Upper lobe of left lung (tissue), 6 donors: ENCODE results near the gene UNKL. TPM values are rescaled to one million over a fixed set of nuclear protein-coding genes. Genes with fewer than 3 reads are reported as not detected.

Experiments used
- ATAC-seq, 2 donors: fragments of 200-7000 bp; cut with Tn5 transposase; one replicate each; pipeline ENCODE4 v1.9.1; 2022; ENCODE audit warnings: mild to moderate bottlenecking in 2 of 2, moderate library complexity in 2 of 2; ENCODE audit not compliant: low FRiP score in 2 of 2
- DNase-seq, 2 donors: peaks; one replicate each; pipeline ENCODE4 v3.0.0-alpha.2; 2019 to 2020
- H3K27ac ChIP-seq, 4 donors: fragments of 200-600 bp; sonication (generic); one replicate each; pipeline ENCODE4 v1.5.1; 2016 to 2019
- H3K27me3 ChIP-seq, 4 donors: fragments of 200-600 bp; sonication (generic); one replicate each; pipeline ENCODE4 v1.5.1; 2017 to 2019
- H3K36me3 ChIP-seq, 4 donors: fragments of 200-600 bp; sonication (generic); one replicate each; pipeline ENCODE4 v1.5.1; 2016 to 2019
- H3K4me1 ChIP-seq, 4 donors: fragments of 200-600 bp; sonication (generic); one replicate each; pipeline ENCODE4 v1.5.1; 2018 to 2019
- H3K4me3 ChIP-seq, 4 donors: fragments of 200-600 bp; sonication (generic); one replicate each; pipeline ENCODE4 v1.5.1; 2017 to 2019; ENCODE audit warnings: mild to moderate bottlenecking in 2 of 4, moderate library complexity in 1 of 4
- H3K9me3 ChIP-seq, 4 donors: fragments of 200-600 bp; sonication (generic); one replicate each; pipeline ENCODE4 v1.5.1; 2018 to 2019
- EP300 ChIP-seq, 4 donors: sonication (generic); formaldehyde crosslinking; IDR thresholded peaks; one replicate each; pipeline ENCODE4 v1.5.1; 2017; ENCODE audit warnings: antibody characterized with exemption in 4 of 4, control low read depth in 2 of 4
- POLR2A ChIP-seq, 4 donors: fragments of 450-650 bp; IDR thresholded peaks; one replicate each; pipeline ENCODE4 v1.5.1; 2016 to 2017; ENCODE audit warnings: antibody characterized with exemption in 4 of 4, mild to moderate bottlenecking in 2 of 4
- POLR2AphosphoS5 ChIP-seq, 2 donors: sonication (generic); formaldehyde crosslinking; IDR thresholded peaks; one replicate each; pipeline ENCODE4 v1.5.1; 2017; ENCODE audit warnings: antibody characterized with exemption in 2 of 2
- WGBS, 2 donors: methylation state at CpG; one replicate each; pipeline ENCODE4 v1.1.5; 2017 to 2018; 5-methylcytosine and 5-hydroxymethylcytosine counted together
- total RNA-seq, 6 donors: library from RNA; depleted of rRNA in 4 of 6; stranded (reverse); fragments of >200 nt in 4 of 6; gene quantifications; one replicate each; pipeline versions ENCODE4 v1.1.0 to v1.2.1, GENCODE V29; 2016 to 2021
- TF ChIP-seq, protein P1 (sequence below), 6 experiments: fragments of 450-650 bp in 4 of 6; fragments of 200-600 bp in 2 of 6; sonication (generic) in 2 of 6; IDR thresholded peaks; one replicate each; pipeline ENCODE4 v1.5.1; 2016 to 2019; ENCODE audit warnings: antibody characterized with exemption in 6 of 6
- donor health status: DM: no; HTN: no; CAD: no; lungs with moderate emphysema.
- donor health status: DM: no; HTN: yes; CAD: no; lungs with severe emphysema.

UNKL gene
- total RNA-seq, 6 donors from 2014 or later, result 7.6 to 83.8 (median 28.0) TPM

DNA sequence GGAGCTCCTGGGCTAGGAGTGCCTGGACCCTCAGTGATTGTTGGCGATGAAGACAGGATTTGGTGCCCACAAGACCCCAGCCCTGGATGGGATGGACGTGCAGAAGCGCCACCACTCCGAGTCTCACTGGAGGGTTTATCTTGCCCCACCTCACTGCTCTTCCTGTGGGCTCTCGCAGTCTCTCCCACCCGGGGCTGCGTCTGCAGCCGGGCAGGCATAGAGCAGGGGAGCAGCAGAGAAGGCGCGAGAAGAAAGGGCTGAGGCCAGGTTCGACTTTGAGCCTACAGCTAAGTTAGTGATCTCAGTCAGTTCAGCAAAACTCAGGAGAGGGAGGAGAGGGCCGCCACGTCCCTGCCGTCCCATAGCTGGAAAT is 98.5 kb downstream of the UNKL start:
- Histone ChIP-seq H3K9me3 (no peaks in the 10 kb centered on the region), H3K27me3 (no peaks in the 10 kb centered on the region), H3K27ac (no peak overlapping the region), H3K4me1 (peaks cover 23 to 29% (median 24%) of the 10 kb centered on the region in 4 donors), H3K4me3 (no peak overlapping the region), H3K36me3 (peaks cover 46 to 85% (median 79%) of the 10 kb centered on the region in 4 donors)
- DNase-seq (peak in 1 of 2 donors; percentile 52), ATAC-seq (no peak)
- WGBS, 2 donors, result 82 to 93% methylated on average over 14 of the region's 14 CpGs
- TF ChIP-seq EP300 (IDR thresholded peaks at IDR 0.05) (no peak), POLR2A (IDR thresholded peaks at IDR 0.05) (no peak), POLR2AphosphoS5 (IDR thresholded peaks at IDR 0.05) (no peak)
- TF ChIP-seq, protein P1, sequence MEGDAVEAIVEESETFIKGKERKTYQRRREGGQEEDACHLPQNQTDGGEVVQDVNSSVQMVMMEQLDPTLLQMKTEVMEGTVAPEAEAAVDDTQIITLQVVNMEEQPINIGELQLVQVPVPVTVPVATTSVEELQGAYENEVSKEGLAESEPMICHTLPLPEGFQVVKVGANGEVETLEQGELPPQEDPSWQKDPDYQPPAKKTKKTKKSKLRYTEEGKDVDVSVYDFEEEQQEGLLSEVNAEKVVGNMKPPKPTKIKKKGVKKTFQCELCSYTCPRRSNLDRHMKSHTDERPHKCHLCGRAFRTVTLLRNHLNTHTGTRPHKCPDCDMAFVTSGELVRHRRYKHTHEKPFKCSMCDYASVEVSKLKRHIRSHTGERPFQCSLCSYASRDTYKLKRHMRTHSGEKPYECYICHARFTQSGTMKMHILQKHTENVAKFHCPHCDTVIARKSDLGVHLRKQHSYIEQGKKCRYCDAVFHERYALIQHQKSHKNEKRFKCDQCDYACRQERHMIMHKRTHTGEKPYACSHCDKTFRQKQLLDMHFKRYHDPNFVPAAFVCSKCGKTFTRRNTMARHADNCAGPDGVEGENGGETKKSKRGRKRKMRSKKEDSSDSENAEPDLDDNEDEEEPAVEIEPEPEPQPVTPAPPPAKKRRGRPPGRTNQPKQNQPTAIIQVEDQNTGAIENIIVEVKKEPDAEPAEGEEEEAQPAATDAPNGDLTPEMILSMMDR (IDR thresholded peaks at IDR 0.05), result no peak

- Histone ChIP-seq H3K9me3 (no peaks in the 10 kb centered on the region), H3K36me3 (peaks cover 42 to 79% (median 72%) of the 10 kb centered on the region in 4 donors), H3K27ac (no peak overlapping the region), H3K4me1 (peaks cover 29 to 35% (median 30%) of the 10 kb centered on the region in 4 donors), H3K4me3 (no peak overlapping the region), H3K27me3 (no peaks in the 10 kb centered on the region)
- DNase-seq, result peak in 1 of 2 donors; percentile 72
- no peak for ATAC-seq
- TF ChIP-seq POLR2A (IDR thresholded peaks at IDR 0.05) (no peak), EP300 (IDR thresholded peaks at IDR 0.05) (no peak), POLR2AphosphoS5 (IDR thresholded peaks at IDR 0.05) (no peak)
- TF ChIP-seq, protein P1 (IDR thresholded peaks at IDR 0.05), result no peak
- WGBS, 2 donors, result 86 to 95% methylated on average over 25 to 46 of the region's 46 CpGs
These were observed 99.1 kb downstream of the UNKL start for GRCh38 chr16:1315081-1316032.

DNA sequence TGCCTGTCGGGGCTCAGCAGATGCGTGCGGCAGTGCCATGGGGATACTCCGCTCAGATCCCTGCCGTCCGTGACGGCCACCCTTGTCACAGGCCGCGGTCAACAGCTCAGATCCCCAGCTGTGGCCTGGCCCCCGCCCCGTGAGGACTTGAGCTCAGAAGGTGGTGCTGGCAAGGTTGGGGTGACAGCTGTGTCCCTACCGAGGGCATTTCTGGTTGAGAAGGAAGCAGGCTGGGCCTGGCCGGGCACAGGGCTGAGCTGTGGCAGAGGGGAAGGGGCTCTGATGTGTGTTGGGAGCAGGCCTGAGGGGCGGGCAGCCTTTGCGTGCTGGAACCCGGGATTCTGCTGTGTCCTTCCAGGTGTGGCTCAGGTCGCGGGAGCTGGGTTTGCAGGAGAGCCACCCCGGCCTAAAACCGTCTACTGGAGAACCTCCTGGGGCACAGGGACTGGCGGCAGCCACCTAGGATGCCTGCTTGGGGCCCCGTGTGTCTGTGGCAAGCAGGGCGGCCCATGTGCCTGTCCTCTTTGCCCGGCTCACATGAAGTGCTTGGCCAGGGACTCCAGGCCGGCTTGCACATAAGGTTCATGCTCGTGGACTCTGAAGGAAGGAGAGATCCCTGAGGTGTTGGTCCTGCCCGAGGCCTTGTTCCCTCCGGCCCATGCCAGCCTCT is 100.0 kb downstream of the UNKL start:
- H3K36me3 ChIP-seq, result peaks cover 41 to 71% (median 64%) of the 10 kb centered on the region in 4 donors
- H3K27ac ChIP-seq, result no peak overlapping the region
- no peaks in the 10 kb centered on the region for H3K9me3 ChIP-seq
- DNase-seq (peak in 1 of 2 donors; percentile 76), ATAC-seq (no peak)
- no peak overlapping the region for H3K4me3 ChIP-seq
- peaks cover 29 to 39% (median 32%) of the 10 kb centered on the region in 4 donors for H3K4me1 ChIP-seq
- H3K27me3 ChIP-seq, result no peaks in the 10 kb centered on the region
- WGBS, 2 donors, result 90 to 93% methylated on average over 11 to 26 of the region's 28 CpGs
- TF ChIP-seq EP300 (IDR thresholded peaks at IDR 0.05) (no peak), POLR2AphosphoS5 (IDR thresholded peaks at IDR 0.05) (no peak), POLR2A (IDR thresholded peaks at IDR 0.05) (no peak)
- TF ChIP-seq, protein P1 (IDR thresholded peaks at IDR 0.05), result no peak

DNA sequence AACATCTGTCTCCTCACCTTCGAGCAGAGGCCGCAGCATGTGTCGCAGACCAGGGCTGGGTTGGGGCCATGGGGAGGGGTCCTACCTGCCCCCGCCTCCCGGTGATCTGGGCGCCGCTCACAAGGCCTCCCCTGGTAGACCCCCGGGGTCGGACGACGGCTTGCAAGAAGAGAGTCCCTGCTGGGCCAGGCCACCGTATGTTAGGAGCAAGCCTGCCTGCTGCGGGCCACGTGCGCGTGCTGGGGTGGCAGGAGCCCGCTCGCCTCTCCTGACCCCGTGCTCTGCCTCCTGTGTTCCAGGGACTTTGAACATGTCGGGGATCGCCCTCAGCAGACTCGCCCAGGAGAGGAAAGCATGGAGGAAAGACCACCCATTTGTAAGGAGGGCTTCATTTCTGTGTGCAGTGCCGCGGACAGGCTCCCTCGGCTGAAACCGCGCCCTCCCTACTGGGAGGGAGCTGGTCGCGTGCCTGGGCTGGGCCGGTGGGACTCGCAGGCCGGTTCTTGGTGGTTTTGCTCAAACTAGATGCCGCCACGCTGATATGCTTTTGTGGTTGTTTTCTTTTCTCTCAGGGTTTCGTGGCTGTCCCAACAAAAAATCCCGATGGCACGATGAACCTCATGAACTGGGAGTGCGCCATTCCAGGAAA is 100.7 kb downstream of the UNKL start:
- H3K36me3 ChIP-seq, result peaks cover 35 to 64% (median 57%) of the 10 kb centered on the region in 4 donors

More for the DNA sequence above, 100.7 kb downstream of the UNKL start:
- Histone ChIP-seq H3K27me3 (no peaks in the 10 kb centered on the region), H3K4me3 (no peak overlapping the region), H3K4me1 (peaks cover 29 to 39% (median 32%) of the 10 kb centered on the region in 4 donors), H3K27ac (no peak overlapping the region), H3K9me3 (no peaks in the 10 kb centered on the region)
- WGBS, 2 donors, result 88 to 96% methylated on average over 30 to 37 of the region's 38 CpGs
- DNase-seq, result no peak
- ATAC-seq, result no peak
- TF ChIP-seq POLR2A (IDR thresholded peaks at IDR 0.05) (no peak), POLR2AphosphoS5 (IDR thresholded peaks at IDR 0.05) (no peak), EP300 (IDR thresholded peaks at IDR 0.05) (no peak)
- TF ChIP-seq, protein P1 (IDR thresholded peaks at IDR 0.05), result no peak

Other genes with a start within 250 kb of the UNKL start
- gene TPSG1, start 189.4 kb downstream of the UNKL start, total RNA-seq, result 10 to 100 TPM in 1 of 6 donors, 1 to 10 TPM in 2, under 1 TPM in 1, not detected in 2; 0.61 to 38.8 (median 3.7) TPM
- 100 to 1,000 TPM in 2 of 6 donors, 10 to 100 TPM in 4; 10.5 to 329 (median 70.7) TPM for gene TPSB2, start 184.5 kb downstream of the UNKL start, total RNA-seq
- 100 to 1,000 TPM in 3 of 6 donors, 10 to 100 TPM in 2, 1 to 10 TPM in 1; 6.4 to 207 (median 99.8) TPM for gene TPSAB1, start 174.0 kb downstream of the UNKL start, total RNA-seq
- gene TPSD1, start 158.6 kb downstream of the UNKL start, total RNA-seq, result 10 to 100 TPM in 2 of 6 donors, 1 to 10 TPM in 4; 1.3 to 14.0 (median 6.4) TPM
- 100 to 1,000 TPM in 1 of 6 donors, 10 to 100 TPM in 5; 51.4 to 113 (median 92.0) TPM for gene UBE2I, start 105.1 kb downstream of the UNKL start, total RNA-seq
- 10 to 100 TPM in 3 of 6 donors, 1 to 10 TPM in 3; 3.2 to 57.6 (median 11.5) TPM for gene BAIAP3, start 81.1 kb downstream of the UNKL start, total RNA-seq
- 10 to 100 TPM; 55.6 to 74.5 (median 65.1) TPM for gene TSR3, start 62.8 kb downstream of the UNKL start, total RNA-seq
- 100 to 1,000 TPM in 1 of 6 donors, 10 to 100 TPM in 5; 32.8 to 106 (median 93.0) TPM for gene GNPTG, start 62.8 kb downstream of the UNKL start, total RNA-seq
- gene UQCC4, start 6.0 kb upstream of the UNKL start, total RNA-seq, result 10 to 100 TPM in 3 of 6 donors, 1 to 10 TPM in 3; 3.1 to 16.3 (median 9.9) TPM
- gene PERCC1, start 16.4 kb upstream of the UNKL start, total RNA-seq, result 1 to 10 TPM in 1 of 6 donors, under 1 TPM in 1, not detected in 4; 0.27 to 2.2 TPM
- gene CCDC154, start 29.9 kb upstream of the UNKL start, total RNA-seq, result 1 to 10 TPM in 4 of 6 donors, under 1 TPM in 1, not detected in 1; 0.30 to 5.4 (median 2.9) TPM
- 100 to 1,000 TPM in 4 of 6 donors, 10 to 100 TPM in 2; 78.0 to 463 (median 147) TPM for gene CLCN7, start 60.3 kb upstream of the UNKL start, total RNA-seq
- gene PTX4, start 74.2 kb upstream of the UNKL start, total RNA-seq, result under 1 TPM in 3 of 6 donors, not detected in 3; 0.30 to 0.34 (median 0.34) TPM
- gene TELO2, start 78.7 kb upstream of the UNKL start, total RNA-seq, result 100 to 1,000 TPM in 1 of 6 donors, 10 to 100 TPM in 5; 13.8 to 130 (median 41.5) TPM
- gene TMEM204, start 119.0 kb upstream of the UNKL start, total RNA-seq, result 100 to 1,000 TPM in 1 of 6 donors, 10 to 100 TPM in 5; 31.4 to 112 (median 48.4) TPM
- 100 to 1,000 TPM in 1 of 6 donors, 10 to 100 TPM in 5; 32.1 to 152 (median 49.8) TPM for gene IFT140, start 197.4 kb upstream of the UNKL start, total RNA-seq
- 10 to 100 TPM; 16.3 to 57.6 (median 20.6) TPM for gene CRAMP1, start 197.7 kb upstream of the UNKL start, total RNA-seq